HUDEP-2 (cell line): Measurements from ENCODE around the gene GFOD2.
"Not testable (repeated sequence)": the region's sequence is repeated elsewhere in the genome, so short reads cannot be mapped to it uniquely, and the experiment has no call there.

Experiments
- DNase-seq, 76 experiments: peaks; one replicate each; lab custom pipeline; 2025; ENCODE audit not compliant: unreplicated experiment in 76 of 76; lab: John Stamatoyannopoulos, UW

GFOD2 gene

GRCh38 chr16:67707210-67707609, 11.9 kb downstream of the GFOD2 start:
- DNase-seq, result no peak

GRCh38 chr16:67704110-67704509, 15.0 kb downstream of the GFOD2 start:
- DNase-seq, result no peak

- DNase-seq, result no peak
Observed at GRCh38 chr16:67703626-67704025, 15.5 kb downstream of the GFOD2 start.

GRCh38 chr16:67702130-67702529, 17.0 kb downstream of the GFOD2 start:
- DNase-seq, result no peak

- no peak for DNase-seq
Observed at GRCh38 chr16:67701420-67701819, 17.7 kb downstream of the GFOD2 start.

GRCh38 chr16:67699265-67699664, 19.9 kb downstream of the GFOD2 start:
- no peak for DNase-seq

- DNase-seq, result no peak
Observed at GRCh38 chr16:67697422-67698185, 21.5 kb downstream of the GFOD2 start.

GRCh38 chr16:67694611-67695010, 24.5 kb downstream of the GFOD2 start:
- no peak for DNase-seq

GRCh38 chr16:67693517-67694285, 25.4 kb downstream of the GFOD2 start:
- not testable (repeated sequence) for DNase-seq

- no peak for DNase-seq
Observed at GRCh38 chr16:67685388-67686112, 33.6 kb downstream of the GFOD2 start.

- DNase-seq, result no peak
Observed at GRCh38 chr16:67683767-67684166, 35.3 kb downstream of the GFOD2 start.

- DNase-seq, result no peak
Observed at GRCh38 chr16:67679935-67680897, 38.9 kb downstream of the GFOD2 start.

GRCh38 chr16:67678354-67679023, 40.6 kb downstream of the GFOD2 start:
- no peak for DNase-seq

GRCh38 chr16:67677712-67678111, 41.4 kb downstream of the GFOD2 start:
- no peak for DNase-seq

- no peak for DNase-seq
Observed at GRCh38 chr16:67676939-67677338, 42.2 kb downstream of the GFOD2 start.

- DNase-seq, result no peak
Observed at GRCh38 chr16:67676516-67676915, 42.6 kb downstream of the GFOD2 start.

GRCh38 chr16:67675999-67676398, 43.1 kb downstream of the GFOD2 start:
- no peak for DNase-seq

- no peak for DNase-seq
Observed at GRCh38 chr16:67675579-67675935, 43.6 kb downstream of the GFOD2 start.

- no peak for DNase-seq
Observed at GRCh38 chr16:67674851-67675578, 44.1 kb downstream of the GFOD2 start.
